Breast epithelium (tissue), 3 donors: ENCODE data around the gene TFPI.

Experiments
- CTCF ChIP-seq, 3 donors: fragments of 450-650 bp; IDR thresholded peaks; one replicate each; pipeline ENCODE4 v1.5.1; 2016 to 2017; ENCODE audit warnings: antibody characterized with exemption in 3 of 3, mild to moderate bottlenecking in 3 of 3, moderate library complexity in 3 of 3
- POLR2A ChIP-seq: fragments of 450-650 bp; IDR thresholded peaks from one replicate; pipeline ENCODE4 v1.6.1; 2016; ENCODE audit warnings: antibody characterized with exemption, mild to moderate bottlenecking, moderate library complexity
- POLR2AphosphoS5 ChIP-seq, 3 donors: sonication (generic); formaldehyde crosslinking; IDR thresholded peaks; one replicate each; pipeline ENCODE4 v1.6.1; 2017; ENCODE audit warnings: antibody characterized with exemption in 3 of 3

DNA sequence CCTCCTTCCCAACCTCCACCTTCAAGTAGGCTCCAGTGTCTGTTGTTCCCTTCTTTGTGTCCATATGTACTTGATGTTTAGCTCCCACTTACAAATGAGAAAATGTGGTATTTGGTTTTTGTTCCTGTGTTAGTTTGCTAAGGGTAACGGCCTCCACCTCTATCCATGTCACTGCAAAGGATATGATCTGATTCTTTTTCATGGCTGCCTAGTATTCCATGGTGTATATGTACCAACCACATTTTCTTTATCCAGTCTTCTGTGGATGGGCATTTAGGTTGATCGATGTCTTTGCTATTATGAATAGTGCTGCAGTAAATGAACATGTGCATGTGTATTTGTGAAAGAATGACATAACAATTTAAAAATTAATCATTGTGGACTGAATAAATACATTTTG, 19.5 kb upstream of the TFPI start:
- TF ChIP-seq POLR2AphosphoS5 (IDR thresholded peaks at IDR 0.05) (no peak), CTCF (IDR thresholded peaks at IDR 0.05) (no peak), POLR2A (no peak)
